ENCODE data around the gene SENP2. TPM values are rescaled to one million over a fixed set of nuclear protein-coding genes. Genes with fewer than 3 reads are reported as not detected.

SENP2 gene
- total and polyA plus RNA-seq, 9 of the 15 experiments (the other 6 are each of a cell fraction or from before 2014, with no cell fraction given) = 11.8 to 67.1 (median 41.1) TPM

- DNase-seq (ENCODE audit: extremely low read depth in 1 of 4, low spot score in 3 of 4) (no peak), FAIRE-seq (no peak), ATAC-seq (no peak)
- Histone ChIP-seq H3K27me3 (ENCODE audit: control insufficient read depth in 2 of 2, insufficient read depth in 2 of 2, low read length in 2 of 2) (no peaks in the 10 kb centered on the region), H3K4me3 (no peak overlapping the region), H3K36me3 (ENCODE audit: control insufficient read depth, insufficient read depth, low read length) (peaks cover 73% of the 10 kb centered on the region; the same call in 2 of the 3 replicates), H3K4me1 (replicated peaks in 1 of 2; ENCODE audit: control insufficient read depth in 2 of 2, insufficient read depth in 2 of 2, low read length in 2 of 2) (peaks cover 4 to 8% of the 10 kb centered on the region in 2 experiments; a peak in 4 of 5 replicates), H3K79me2 (ENCODE audit: control insufficient read depth, insufficient read depth, low read length) (no peaks in the 10 kb centered on the region), H3K9me3 (replicated peaks; ENCODE audit: control insufficient read depth, insufficient read depth, low read depth, low read length) (no peaks in the 10 kb centered on the region), H2AFZ (ENCODE audit: low read depth, low read length) (no peak overlapping the region), H3K9me1 (ENCODE audit: control insufficient read depth, insufficient read depth, low read length) (no peaks in the 10 kb centered on the region), H3K4me2 (ENCODE audit: insufficient read depth, low read length) (no peak overlapping the region), H4K20me1 (replicated peaks; ENCODE audit: control insufficient read depth, insufficient read depth, low read length) (no peaks in the 10 kb centered on the region), H3K27ac (ENCODE audit: extremely low read depth, low read depth, low read length) (no peak overlapping the region), H3K9ac (ENCODE audit: insufficient read depth in 1 of 2, low read depth in 2 of 2, low read length in 2 of 2) (no peak overlapping the region; a peak in 1 of 4 replicates)
- WGBS (ENCODE audit: insufficient coverage, low coverage, missing lambda C conversion rate) = 89% methylated on average over 7 of the region's 9 CpGs
- in situ Hi-C loops (cut with MboI) = no loop called here
- POLR2A ChIA-PET = interaction anchor here (1.1 to 2.9 kb wide), 2 partner anchors 8 to 260 kb away, joined by 4 to 13 read pairs; no protein-coding TSS in a partner anchor
- CTCF ChIA-PET (ENCODE audit: low intra/inter-chr PET ratio) = no interaction called here
- no TSS peak for BruUV-seq (replicated peaks)
- intact Hi-C loops (cut with micrococcal nuclease) = no loop called here
- TF ChIP-seq RBM22 (IDR thresholded peaks at IDR 0.05; ENCODE audit: low read depth, low read length, poor library complexity, severe bottlenecking) (peak; percentile 56), TBL1XR1 (IDR thresholded peaks at IDR 0.05; ENCODE audit: low read length in 2 of 2) (no peak), POLR2G (IDR thresholded peaks at IDR 0.05; ENCODE audit: low read depth, low read length) (0 out of 2 replicates have a peak, but pooled peaks have one; percentile 13)
Measured at GRCh38 chr3:185651971-185652370, 65.9 kb downstream of the SENP2 start.

GRCh38 chr3:185653949-185654757 is 68.1 kb downstream of the SENP2 start:
- peaks cover 4% of the 10 kb centered on the region for H3K9me1 ChIP-seq (ENCODE audit: control insufficient read depth, insufficient read depth, low read length)
- peaks cover 74% of the 10 kb centered on the region for H3K36me3 ChIP-seq (ENCODE audit: control insufficient read depth, insufficient read depth, low read length)
- H4K20me1 ChIP-seq (replicated peaks; ENCODE audit: control insufficient read depth, insufficient read depth, low read length) = no peaks in the 10 kb centered on the region
- H3K79me2 ChIP-seq (ENCODE audit: control insufficient read depth, insufficient read depth, low read length) = no peaks in the 10 kb centered on the region
- DNase-seq (ENCODE audit: extremely low read depth in 1 of 4, low spot score in 3 of 4) (no peak), ATAC-seq (no peak), FAIRE-seq (no peak)
- no peaks in the 10 kb centered on the region for H3K9me3 ChIP-seq (replicated peaks; ENCODE audit: control insufficient read depth, insufficient read depth, low read depth, low read length)
- H3K4me3 ChIP-seq = no peak overlapping the region
- no peaks in the 10 kb centered on the region for H3K27me3 ChIP-seq (ENCODE audit: control insufficient read depth in 2 of 2, insufficient read depth in 2 of 2, low read length in 2 of 2)
- ChIA-PET CTCF (ENCODE audit: low intra/inter-chr PET ratio) (no interaction called here), POLR2A (interaction anchor here (0.7 kb wide), 1 partner anchor 314 kb away, joined by 3 read pairs; no protein-coding TSS in a partner anchor)
- H2AFZ ChIP-seq (ENCODE audit: low read depth, low read length) = no peak overlapping the region
- 93% methylated on average over 12 of the region's 12 CpGs for WGBS (ENCODE audit: insufficient coverage, low coverage, missing lambda C conversion rate)
- BruUV-seq (replicated peaks) = no TSS peak
- H3K4me1 ChIP-seq (replicated peaks in 1 of 2; ENCODE audit: control insufficient read depth in 2 of 2, insufficient read depth in 2 of 2, low read length in 2 of 2) = peaks cover 4 to 8% of the 10 kb centered on the region in 2 experiments; a peak in 3 of 5 replicates
- in situ Hi-C loops (cut with MboI) = no loop called here
- intact Hi-C loops (cut with micrococcal nuclease) = no loop called here
- H3K9ac ChIP-seq (ENCODE audit: insufficient read depth in 1 of 2, low read depth in 2 of 2, low read length in 2 of 2) = no peak overlapping the region
- H3K4me2 ChIP-seq (ENCODE audit: insufficient read depth, low read length) = no peak overlapping the region
- TF ChIP-seq MCM5 (IDR thresholded peaks at IDR 0.05; ENCODE audit: low read depth) (no peak), MAX (CRISPR knock-in tag; IDR thresholded peaks at IDR 0.05) (no peak), KAT7 (CRISPR knock-in tag; IDR thresholded peaks at IDR 0.05; ENCODE audit: borderline replicate concordance) (no peak), FOXJ3 (CRISPR knock-in tag; IDR thresholded peaks at IDR 0.05) (no peak), HEY1 (CRISPR knock-in tag; IDR thresholded peaks at IDR 0.05; ENCODE audit: borderline replicate concordance) (no peak), THRA (IDR thresholded peaks at IDR 0.05) (no peak), POLR2AphosphoS5 (IDR thresholded peaks at IDR 0.05; ENCODE audit: control insufficient read depth, insufficient read depth, low read depth, low read length) (0 out of 2 replicates have a peak, but pooled peaks have one; percentile 5)
- no peak overlapping the region for H3K27ac ChIP-seq (ENCODE audit: extremely low read depth, low read depth, low read length)
